C4-2B (cell line): ENCODE results near the gene TTLL5.

ENCODE experiments used
- H3K27ac ChIP-seq: fragments of 450-650 bp; 2 replicates; pipeline ENCODE4 v1.5.1; 2017
- ZFX ChIP-seq: fragments of 450-650 bp; IDR thresholded peaks from 2 replicates; pipeline ENCODE4 v1.6.1; 2017
- TF ChIP-seq, protein P1 (sequence below): fragments of 450-650 bp; conservative IDR thresholded peaks from 2 replicates; pipeline ENCODE4 v1.5.1; 2017; ENCODE audit warnings: mild to moderate bottlenecking

Gene TTLL5

DNA sequence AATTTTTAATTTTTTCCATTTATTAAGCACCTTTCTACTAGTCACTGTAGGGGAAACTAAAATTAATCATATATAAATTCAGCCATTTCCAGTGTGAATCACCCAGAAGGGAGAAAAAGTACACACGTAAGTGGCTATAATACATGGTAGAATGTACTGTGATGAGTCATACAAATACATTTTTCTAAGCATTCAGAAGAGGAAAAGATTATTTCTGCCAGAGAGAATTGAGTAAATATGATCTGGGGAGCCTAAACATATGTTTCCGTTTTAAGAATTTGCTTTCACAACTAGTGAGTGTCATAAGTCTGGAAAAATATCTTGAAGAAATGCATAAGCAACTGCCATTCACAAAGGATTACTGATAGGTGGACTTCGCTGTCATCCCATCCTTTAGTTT lies 218.0 kb downstream of the TTLL5 start:
- no peak overlapping the region for H3K27ac ChIP-seq
- TF ChIP-seq, protein P1, sequence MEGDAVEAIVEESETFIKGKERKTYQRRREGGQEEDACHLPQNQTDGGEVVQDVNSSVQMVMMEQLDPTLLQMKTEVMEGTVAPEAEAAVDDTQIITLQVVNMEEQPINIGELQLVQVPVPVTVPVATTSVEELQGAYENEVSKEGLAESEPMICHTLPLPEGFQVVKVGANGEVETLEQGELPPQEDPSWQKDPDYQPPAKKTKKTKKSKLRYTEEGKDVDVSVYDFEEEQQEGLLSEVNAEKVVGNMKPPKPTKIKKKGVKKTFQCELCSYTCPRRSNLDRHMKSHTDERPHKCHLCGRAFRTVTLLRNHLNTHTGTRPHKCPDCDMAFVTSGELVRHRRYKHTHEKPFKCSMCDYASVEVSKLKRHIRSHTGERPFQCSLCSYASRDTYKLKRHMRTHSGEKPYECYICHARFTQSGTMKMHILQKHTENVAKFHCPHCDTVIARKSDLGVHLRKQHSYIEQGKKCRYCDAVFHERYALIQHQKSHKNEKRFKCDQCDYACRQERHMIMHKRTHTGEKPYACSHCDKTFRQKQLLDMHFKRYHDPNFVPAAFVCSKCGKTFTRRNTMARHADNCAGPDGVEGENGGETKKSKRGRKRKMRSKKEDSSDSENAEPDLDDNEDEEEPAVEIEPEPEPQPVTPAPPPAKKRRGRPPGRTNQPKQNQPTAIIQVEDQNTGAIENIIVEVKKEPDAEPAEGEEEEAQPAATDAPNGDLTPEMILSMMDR, result no peak
- TF ChIP-seq ZFX, result no peak

DNA sequence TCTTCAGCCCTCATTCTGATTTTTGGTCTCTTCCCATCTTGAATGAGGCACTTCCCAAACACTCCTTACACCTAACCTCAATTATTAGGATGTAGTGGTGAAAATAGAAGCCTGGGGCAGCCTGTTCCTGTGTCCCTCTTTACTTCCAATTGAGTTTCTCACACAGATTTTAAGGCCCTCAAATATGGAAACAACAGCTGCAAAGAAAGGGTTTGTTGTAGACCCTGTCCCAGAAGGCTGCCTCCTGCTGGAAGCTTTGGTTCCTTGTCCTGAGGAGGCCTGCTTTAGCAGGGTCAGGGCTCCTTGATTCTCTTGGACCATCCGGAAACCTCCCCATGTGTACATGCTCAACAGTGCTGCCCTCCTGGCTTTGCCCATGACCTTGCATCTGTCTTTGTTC lies 219.5 kb downstream of the TTLL5 start:
- H3K27ac ChIP-seq, result no peak overlapping the region
- TF ChIP-seq, protein P1, result peak; percentile 21
- no peak for TF ChIP-seq ZFX

DNA sequence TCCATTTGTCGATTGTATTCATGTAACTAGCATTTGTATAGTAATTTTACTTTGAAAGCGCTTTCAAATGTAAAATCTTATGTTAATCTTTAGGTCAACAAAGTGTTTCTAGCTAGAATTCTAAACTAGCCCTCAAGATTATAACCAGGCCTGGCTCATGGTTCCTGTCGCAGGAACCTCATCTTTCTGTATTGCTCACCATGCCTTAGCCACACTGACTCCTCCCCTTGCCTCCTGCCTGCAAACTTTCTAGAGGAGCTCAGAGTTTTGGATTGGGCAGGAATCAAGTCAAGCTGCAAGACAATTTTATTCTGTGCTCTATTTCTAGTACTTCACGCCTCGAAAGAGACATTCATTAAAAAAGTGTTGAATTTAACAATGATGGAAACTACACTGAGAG lies 220.9 kb downstream of the TTLL5 start:
- no peak overlapping the region for H3K27ac ChIP-seq
- no peak for TF ChIP-seq ZFX

DNA sequence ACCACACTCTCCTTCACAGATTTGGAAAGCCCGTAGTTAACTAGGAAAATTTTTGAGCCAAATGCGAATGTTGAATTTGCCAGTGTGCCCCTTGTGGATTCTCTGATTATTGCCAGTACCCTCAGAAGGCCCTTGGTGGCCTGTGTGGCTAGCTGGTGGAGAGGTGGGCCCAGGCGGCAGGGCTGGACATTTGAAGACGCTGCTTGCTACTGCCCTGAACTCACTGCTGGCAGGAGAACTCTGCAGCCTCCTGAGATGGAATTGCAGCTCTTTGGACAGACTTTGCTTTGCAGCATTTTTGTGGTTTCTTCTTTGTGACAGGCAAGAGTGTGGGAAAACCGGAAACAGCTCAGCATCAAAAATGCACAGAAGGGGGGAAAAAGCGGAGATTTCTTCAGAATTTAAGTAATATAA lies 223.2 kb downstream of the TTLL5 start:
- H3K27ac ChIP-seq, result no peak overlapping the region
- TF ChIP-seq, protein P1, result peak; percentile 46
- no peak for TF ChIP-seq ZFX

GRCh38 chr14:75885829-75886228 lies 224.8 kb downstream of the TTLL5 start:
- H3K27ac ChIP-seq, result no peak overlapping the region

GRCh38 chr14:75886636-75887348 lies 225.7 kb downstream of the TTLL5 start:
- H3K27ac ChIP-seq, result no peak overlapping the region
- TF ChIP-seq, protein P1, result no peak
- TF ChIP-seq ZFX, result no peak

More at GRCh38 chr14:75885829-75886228, 224.8 kb downstream of the TTLL5 start:
- TF ChIP-seq, protein P1, result no peak
- TF ChIP-seq ZFX, result no peak

DNA sequence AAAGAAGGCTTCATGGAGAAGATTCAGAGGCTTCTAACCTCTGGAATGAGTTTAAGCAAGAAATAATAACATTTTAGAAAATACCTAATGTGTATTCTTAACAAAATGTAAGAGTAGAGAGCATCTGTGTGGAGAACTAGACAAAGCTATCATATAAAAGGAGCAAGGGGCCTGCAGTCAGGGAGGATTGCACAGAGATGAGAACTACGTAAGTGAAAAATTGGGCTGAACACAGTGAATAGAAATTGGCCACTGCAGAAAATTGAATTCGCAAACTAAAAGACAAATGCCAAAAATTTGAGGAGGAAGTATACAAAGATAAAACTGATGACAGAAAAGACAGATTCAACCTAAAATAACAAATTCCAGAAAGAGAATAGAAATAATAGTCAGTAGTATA lies 227.9 kb downstream of the TTLL5 start:
- TF ChIP-seq, protein P1, result no peak
- TF ChIP-seq ZFX, result no peak
- no peak overlapping the region for H3K27ac ChIP-seq

GRCh38 chr14:75896341-75896740 lies 235.3 kb downstream of the TTLL5 start:
- no peak overlapping the region for H3K27ac ChIP-seq
- TF ChIP-seq, protein P1, result no peak
- no peak for TF ChIP-seq ZFX
